PC-3 (cell line): ENCODE measurements around the gene HEMGN.

Experiments used
- CTCF ChIP-seq: fragments of 300-600 bp; sonication (generic); conservative IDR thresholded peaks from 2 replicates; pipeline ENCODE4 v1.5.1; 2017; ENCODE audit warnings: antibody characterized with exemption, low read depth, mild to moderate bottlenecking, low read length
- EZH2 ChIP-seq: fragments of 300-600 bp; sonication (generic); IDR thresholded peaks from one replicate; pipeline ENCODE4 v1.6.1; 2017; ENCODE audit warnings: antibody characterized with exemption, mild to moderate bottlenecking, low read length; ENCODE audit not compliant: unreplicated experiment

GRCh38 chr9:97959585-97959984 lies 21.6 kb upstream of the HEMGN start:
- no peak for TF ChIP-seq EZH2
- no peak for TF ChIP-seq CTCF
